ENCODE measurements around the gene WNT7B.

WNT7B gene

GRCh38 chr22:45980268-45980570 is 3.3 kb upstream of the WNT7B start:
- Histone ChIP-seq H3K4me1 (ENCODE audit: low read depth, poor library complexity, severe bottlenecking) (peaks cover 8% of the 10 kb centered on the region), H3K36me3 (ENCODE audit: insufficient read depth) (no peaks in the 10 kb centered on the region), H2AFZ (ENCODE audit: low read depth) (no peak overlapping the region), H3K9ac (no peak overlapping the region), H3K27ac (no peak overlapping the region), H3K27me3 (ENCODE audit: insufficient read depth, low read depth) (peaks cover 22% of the 10 kb centered on the region), H3K4me3 (IDR thresholded peaks at IDR 0.05; ENCODE audit: insufficient read depth, low read depth, low read length) (no peak overlapping the region), H3K79me2 (ENCODE audit: insufficient read depth, low read depth) (no peaks in the 10 kb centered on the region), H4K20me1 (ENCODE audit: insufficient read depth) (no peaks in the 10 kb centered on the region), H3K4me2 (no peak overlapping the region)
- no peak for TF ChIP-seq CTCF (conservative IDR thresholded peaks at IDR 0.05; ENCODE audit: low read depth, low read length)

DNA sequence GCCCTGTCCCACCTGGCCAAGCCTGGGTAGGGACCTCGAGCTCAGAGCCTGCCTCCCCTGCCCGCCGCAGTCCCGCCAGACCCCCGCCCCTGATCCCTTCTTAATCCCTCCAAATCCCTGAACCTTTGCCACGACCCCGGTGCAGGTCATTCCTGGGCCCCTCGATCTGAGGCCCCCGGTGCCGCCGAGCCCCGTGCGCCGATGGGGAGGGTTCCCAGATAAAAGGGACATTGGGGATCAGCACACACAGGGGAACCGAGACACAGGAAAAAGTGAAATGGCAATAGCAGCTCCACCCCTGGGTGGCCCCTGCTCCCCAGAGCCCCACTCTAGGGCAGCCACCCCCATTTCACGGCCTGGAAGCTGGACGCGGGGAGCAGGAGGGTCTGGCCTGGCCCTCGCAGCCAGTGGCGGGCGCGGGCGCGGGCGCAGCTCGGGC is 1.3 kb upstream of the WNT7B start:
- no peak for TF ChIP-seq CTCF (conservative IDR thresholded peaks at IDR 0.05; ENCODE audit: low read depth, low read length)
- H3K79me2 ChIP-seq (ENCODE audit: insufficient read depth, low read depth): no peaks in the 10 kb centered on the region
- H3K4me1 ChIP-seq (ENCODE audit: low read depth, poor library complexity, severe bottlenecking): peaks cover 8% of the 10 kb centered on the region
- H2AFZ ChIP-seq (ENCODE audit: low read depth): peak overlapping the region; percentile 95
- H3K4me3 ChIP-seq (IDR thresholded peaks at IDR 0.05; ENCODE audit: insufficient read depth, low read depth, low read length): no peak overlapping the region
- H3K9ac ChIP-seq: no peak overlapping the region
- H3K27me3 ChIP-seq (ENCODE audit: insufficient read depth, low read depth): peaks cover 33% of the 10 kb centered on the region
- H3K36me3 ChIP-seq (ENCODE audit: insufficient read depth): no peaks in the 10 kb centered on the region
- H3K27ac ChIP-seq: no peak overlapping the region
- peak overlapping the region; percentile 78; the same call in 1 of the 2 replicates for H3K4me2 ChIP-seq
- no peaks in the 10 kb centered on the region for H4K20me1 ChIP-seq (ENCODE audit: insufficient read depth)

DNA sequence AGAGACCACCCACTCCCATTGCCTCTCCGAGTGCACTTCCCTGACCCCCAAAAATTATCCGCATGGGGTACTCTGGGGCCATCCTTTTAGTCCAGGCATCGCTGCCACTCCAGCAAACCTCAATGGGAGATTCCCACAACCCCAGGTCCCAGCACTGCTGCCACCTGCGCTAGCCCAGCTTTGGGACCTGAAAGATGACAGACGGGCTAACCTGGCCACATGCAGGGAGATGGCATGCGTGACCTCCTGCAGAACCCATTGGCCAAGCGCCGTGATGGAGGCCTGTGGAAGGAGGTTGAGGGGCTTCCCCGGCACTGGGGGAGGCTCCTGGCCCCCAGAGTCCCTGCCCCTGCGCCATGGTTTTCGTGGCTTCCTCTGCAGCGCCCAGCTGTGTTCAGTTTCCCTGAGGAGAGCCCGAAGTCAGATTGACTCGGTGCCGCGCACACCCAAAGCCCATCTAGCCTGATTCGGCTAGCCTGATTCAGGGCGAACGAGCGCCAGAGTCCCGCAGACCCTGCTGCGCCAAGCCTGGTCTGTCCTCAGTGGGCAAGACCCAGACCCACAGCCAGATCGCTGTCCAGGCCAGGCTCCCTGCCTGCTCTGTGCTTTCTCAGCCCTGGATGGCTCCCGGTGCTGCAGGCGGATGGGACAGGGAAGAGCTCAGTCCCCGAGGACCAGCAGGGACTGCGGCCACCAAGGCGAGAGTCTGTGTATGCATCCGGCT is 751 bp upstream of the WNT7B start:
- Histone ChIP-seq H3K4me2 (no peak overlapping the region), H3K9ac (no peak overlapping the region), H3K27me3 (ENCODE audit: insufficient read depth, low read depth) (peaks cover 39% of the 10 kb centered on the region), H3K4me1 (ENCODE audit: low read depth, poor library complexity, severe bottlenecking) (peaks cover 8% of the 10 kb centered on the region), H3K27ac (no peak overlapping the region), H4K20me1 (ENCODE audit: insufficient read depth) (no peaks in the 10 kb centered on the region), H3K4me3 (IDR thresholded peaks at IDR 0.05; ENCODE audit: insufficient read depth, low read depth, low read length) (no peak overlapping the region), H2AFZ (ENCODE audit: low read depth) (no peak overlapping the region), H3K36me3 (ENCODE audit: insufficient read depth) (no peaks in the 10 kb centered on the region), H3K79me2 (ENCODE audit: insufficient read depth, low read depth) (no peaks in the 10 kb centered on the region)
- TF ChIP-seq CTCF (conservative IDR thresholded peaks at IDR 0.05; ENCODE audit: low read depth, low read length): no peak

- Histone ChIP-seq H4K20me1 (ENCODE audit: insufficient read depth) (no peaks in the 10 kb centered on the region), H3K79me2 (ENCODE audit: insufficient read depth, low read depth) (no peaks in the 10 kb centered on the region), H3K27ac (no peak overlapping the region), H3K4me1 (ENCODE audit: low read depth, poor library complexity, severe bottlenecking) (peaks cover 8% of the 10 kb centered on the region), H3K4me3 (IDR thresholded peaks at IDR 0.05; ENCODE audit: insufficient read depth, low read depth, low read length) (no peak overlapping the region), H3K27me3 (ENCODE audit: insufficient read depth, low read depth) (peaks cover 40% of the 10 kb centered on the region), H3K4me2 (no peak overlapping the region), H3K36me3 (ENCODE audit: insufficient read depth) (no peaks in the 10 kb centered on the region), H2AFZ (ENCODE audit: low read depth) (no peak overlapping the region), H3K9ac (no peak overlapping the region)
- TF ChIP-seq CTCF (conservative IDR thresholded peaks at IDR 0.05; ENCODE audit: low read depth, low read length): no peak
Measured at GRCh38 chr22:45976254-45977002, 534 bp downstream of the WNT7B start.
